Measurements from ENCODE around the gene PRLHR.
A peak's percentile ranks its signal among the peaks of the same experiment; 100 is the strongest.
"Not testable (repeated sequence)": the region's sequence is repeated elsewhere in the genome, so short reads cannot be mapped to it uniquely, and the experiment has no call there.

The PRLHR gene

DNA sequence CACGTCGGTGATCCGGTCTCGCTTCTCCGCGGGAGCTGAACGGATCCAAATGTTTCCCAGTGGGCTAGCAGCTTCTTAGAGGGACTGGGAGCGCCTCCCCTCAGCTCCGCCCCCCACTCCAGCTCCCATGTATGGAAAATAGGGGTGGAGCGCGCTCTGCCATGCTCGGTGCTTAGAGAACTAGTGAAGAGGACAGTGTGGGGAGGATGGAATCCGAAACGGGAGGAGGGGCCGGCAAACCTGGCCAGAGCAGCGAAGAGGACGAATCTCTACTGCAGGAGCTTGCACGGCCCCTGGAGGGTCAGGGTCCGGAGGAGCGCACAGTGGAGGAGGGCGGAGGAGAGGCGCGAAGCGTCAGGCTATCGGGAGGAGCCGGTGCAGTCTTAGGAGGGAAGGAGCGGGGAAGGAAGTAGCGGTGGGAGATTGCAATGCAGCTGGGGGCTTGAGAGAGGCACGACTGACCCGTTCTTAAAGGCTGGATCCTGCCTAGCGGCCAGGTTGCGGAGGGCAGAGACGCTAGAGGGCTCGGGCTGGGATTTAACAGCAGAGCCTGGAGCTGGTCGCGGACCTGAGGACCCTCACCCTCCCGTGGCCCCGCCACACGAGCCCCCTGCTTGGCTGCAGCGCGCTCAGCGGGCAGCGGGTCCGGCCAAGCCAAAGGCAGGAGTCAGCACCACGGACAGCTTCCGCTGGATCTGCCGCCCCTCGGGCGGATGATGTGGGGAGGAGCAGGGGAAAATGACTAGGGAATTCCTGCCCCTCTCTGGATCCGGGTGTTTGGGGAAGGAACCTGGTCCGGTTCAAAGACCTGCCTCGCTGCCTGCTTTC is at the start of gene PRLHR:
Gene PRLHR (minus strand): TSS at position 51 of the 828 bp plus-strand sequence. CDS start 404 bp downstream, outside the sequence.
- DNase-seq: peak; percentile 55

DNA sequence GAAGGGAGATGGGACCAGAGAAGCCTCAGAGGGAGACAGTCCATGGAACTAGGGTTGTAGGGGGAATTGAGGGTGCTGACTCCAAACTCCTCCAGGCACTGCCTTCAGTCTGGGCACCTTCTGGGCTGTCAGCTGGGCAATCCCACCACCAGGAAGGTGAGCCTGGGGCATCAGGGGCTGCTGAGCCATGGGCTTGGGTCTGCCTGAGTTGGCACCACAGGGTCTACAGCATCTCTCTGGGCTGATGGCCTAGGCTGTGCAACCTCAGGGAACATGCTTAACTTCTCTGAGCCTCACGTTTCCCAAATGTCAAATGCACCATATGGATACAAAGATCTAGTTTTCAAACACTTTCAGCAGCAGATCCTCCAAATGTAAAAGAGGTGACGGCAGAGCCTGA is 46.8 kb upstream of the PRLHR start:
- no peak for DNase-seq

DNA sequence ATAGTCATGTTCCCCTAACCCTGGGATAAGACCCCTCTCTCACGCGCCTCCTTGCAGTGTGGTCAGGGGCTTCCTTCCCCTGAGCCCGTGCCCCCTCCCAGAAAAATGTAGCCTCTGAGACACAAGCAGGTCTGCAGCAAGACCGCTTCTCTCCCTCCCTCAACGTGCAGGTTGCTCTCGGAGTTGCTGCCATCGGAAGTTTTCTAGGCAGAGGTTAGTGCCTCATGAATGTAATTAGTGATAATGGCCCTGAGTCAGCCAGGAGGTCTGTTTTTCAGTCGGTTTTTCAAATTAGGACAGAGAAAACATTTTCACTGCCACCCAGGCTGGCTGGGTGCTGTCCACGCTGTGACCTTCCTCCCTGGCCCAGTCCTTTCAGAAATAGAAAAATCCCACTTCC is 43.2 kb upstream of the PRLHR start:
- DNase-seq: no peak

DNA sequence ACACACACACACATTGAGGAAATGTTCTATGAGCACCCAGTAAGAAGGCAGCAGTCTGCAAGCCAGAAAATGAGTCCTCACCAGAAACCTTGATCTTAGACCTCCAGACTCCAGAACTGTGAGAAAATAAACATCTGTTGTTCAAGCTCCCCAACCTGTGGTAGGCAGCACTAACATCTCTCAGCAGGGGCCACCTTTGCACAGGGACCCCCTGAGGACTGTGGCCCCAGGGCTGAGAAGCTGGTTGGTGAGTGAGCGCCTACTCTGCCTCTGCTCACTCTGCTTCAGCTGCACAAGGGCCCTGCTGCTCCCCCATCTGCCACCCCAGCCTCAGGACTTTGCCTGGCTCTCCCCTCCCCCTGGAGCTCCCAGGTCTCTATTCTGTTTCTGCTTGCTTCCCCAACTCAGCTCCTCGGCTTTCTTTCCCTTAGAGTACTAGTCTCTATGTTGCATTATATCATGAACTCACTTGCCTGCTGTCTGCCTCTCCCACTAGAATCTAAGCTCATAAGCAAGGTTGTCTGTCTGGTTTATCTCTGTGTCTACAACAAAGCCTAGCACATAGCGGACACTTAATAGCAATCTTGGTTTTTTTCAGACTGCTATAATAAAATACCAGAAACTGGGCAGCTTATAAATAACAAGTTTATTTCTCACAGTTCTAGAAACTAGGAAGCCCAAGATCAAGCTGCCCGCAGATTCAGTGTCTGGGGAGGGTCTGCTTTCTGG is 40.4 kb upstream of the PRLHR start:
- no peak for DNase-seq

DNA sequence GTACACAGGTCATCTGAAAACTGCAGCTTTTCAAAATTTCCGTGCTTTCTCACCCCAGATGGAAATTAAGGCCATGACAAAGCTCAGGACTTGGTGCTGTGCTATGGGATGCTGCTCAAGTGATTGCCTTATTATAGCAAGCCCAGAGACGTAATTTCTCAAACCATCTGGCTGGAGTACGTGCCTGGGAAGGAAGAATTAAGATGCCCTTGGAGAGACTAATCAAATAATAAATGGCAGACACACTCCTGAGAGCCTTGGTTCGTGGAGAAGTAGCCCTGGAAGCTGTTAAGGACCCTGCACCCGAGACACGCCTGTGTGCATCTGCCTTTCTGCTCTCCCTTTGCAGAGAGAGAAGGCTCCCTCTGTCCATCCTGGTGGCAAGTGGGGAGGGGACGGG is 38.3 kb upstream of the PRLHR start:
- DNase-seq: no peak

DNA sequence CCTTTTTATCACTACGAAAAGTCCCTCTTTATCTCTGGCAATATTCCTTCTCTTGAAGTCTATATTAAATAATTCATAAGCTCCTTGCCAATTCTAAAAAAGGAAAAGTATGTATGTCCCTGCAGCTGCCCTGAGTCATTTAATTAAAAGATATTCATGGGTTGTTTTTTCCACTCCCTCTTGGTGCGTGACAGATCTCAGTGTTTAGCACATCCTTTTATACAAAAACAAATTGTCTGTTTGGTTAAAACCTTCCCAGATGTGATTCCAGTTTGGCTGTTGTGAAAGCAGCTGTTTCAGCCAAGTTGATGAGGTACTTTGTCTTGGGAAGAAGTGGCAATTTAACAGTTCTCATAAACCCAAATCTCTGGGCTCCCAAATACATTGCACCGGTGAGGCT is 33.8 kb upstream of the PRLHR start:
- no peak for DNase-seq

DNA sequence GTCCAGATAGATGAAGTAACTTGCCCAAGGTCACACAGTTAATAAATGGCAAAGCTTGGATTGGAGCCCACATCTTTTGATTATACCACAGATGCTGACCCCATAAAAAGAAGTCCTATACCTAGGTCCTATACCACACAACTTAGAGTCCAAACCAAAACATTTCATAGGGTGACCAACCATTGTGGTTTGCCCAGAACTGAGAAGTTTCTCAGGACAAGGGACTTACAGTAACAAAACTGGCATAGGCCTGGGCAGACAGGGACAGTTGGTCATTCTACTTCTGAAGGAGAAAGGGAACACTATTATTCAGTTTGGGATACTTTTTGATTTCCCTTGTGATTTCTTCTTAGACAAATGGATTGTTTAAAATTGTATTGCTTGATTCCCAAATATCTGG is 32.9 kb upstream of the PRLHR start:
- no peak for DNase-seq

DNA sequence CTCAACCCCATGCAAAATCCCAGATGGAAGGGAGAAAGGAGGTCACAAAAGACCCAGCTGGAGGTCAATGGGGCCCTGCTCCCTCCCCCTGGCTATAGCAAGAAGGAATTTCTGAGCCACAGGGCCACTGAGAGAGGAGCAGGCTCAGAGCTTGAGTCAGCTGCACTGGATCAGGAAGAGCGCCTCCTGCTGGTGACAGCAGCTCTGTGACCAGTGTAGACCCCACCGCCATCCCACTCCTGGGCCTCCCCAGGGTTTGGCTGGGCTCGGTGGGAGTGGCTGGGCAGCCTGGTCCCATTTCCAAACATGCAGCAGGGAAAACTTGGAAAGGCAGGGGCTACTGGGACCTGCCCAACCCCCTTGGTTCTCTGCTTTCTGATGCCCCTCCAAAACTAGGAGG is 31.5 kb upstream of the PRLHR start:
- DNase-seq: no peak

DNA sequence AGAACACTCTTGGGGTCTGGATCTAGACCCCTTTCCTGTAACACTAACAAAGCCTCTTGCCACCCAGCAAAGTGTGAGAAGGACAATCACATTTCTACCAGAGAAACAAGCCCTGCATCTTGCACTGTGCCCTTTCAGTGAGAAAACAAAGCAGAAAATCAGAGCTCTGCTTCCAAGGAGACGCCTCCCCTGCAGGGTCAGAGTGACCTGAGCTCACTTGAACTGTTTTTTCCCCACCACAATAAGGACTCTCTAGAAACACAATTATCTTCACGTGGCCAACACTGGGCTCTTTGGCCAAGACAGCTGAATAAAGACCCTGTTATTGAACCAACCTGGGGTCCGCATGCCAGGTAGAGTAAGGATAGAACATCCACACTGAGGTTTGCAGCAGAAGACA is 30.1 kb upstream of the PRLHR start:
- no peak for DNase-seq

DNA sequence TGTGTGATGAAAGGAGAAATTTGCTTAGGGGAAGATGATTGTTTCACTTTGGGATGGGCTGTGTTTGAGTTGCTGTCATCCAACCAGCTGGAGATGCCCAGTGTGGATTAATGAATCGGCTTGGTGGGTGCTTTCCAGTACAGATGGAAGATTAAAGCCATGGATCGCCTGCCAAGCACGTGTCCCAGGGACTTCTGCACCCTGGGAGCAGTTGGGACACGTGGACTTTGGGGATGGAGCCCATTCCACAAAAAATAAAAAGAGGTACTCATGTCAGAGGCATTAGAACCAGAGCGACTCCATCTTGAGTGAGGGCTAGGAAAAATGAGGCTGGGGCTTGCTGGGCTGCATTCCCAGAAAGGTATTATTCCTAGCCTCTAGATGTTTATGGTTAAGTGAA is 29.3 kb upstream of the PRLHR start:
- DNase-seq: no peak

DNA sequence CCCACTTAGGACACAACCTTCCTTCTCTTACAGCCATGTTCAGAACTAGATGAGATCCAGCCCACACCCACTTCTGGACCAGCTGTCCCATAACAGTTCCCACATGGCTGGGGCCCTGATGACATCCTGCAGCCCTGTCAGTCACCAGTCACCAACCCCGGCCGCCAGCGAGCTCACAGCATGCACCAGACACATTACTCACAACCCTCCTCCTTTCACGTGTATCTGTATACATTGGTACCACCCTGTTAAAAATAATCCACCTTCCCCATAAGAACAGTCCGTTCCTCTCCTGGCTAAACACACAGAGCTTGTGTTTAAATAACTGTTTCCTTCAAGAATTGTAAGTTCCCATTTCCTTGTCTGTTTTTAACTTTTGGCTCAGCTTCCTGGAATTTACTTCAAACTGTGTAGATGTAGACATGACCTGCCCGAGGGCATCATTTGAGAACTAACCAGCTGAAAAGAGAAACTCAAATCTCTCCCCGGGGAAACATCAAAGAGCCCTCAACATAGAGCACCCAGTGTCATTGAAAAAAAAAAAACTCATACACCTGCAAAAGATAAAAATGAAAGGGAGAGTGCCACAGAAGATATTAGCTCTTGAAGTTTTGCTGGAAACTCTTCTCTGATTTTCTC is 26.0 kb upstream of the PRLHR start:
- no peak for DNase-seq

DNA sequence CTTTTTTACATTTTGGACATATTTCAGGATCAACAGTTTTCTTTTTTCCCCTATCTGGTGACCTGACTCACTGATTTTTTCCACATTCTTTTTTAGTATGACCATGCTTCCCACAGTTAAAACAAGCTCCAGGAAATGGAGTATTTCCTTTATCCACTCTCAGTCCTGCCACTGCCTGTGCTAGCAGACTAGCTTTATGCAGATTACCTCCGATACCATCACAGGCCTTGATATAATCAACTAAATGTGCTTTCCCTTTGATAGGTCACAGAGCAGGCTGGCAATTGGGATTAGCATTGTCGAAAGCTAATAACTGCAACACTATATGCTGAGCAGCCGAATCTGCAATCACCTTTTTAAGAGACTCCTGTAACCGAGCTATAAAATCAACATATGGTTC is 18.4 kb upstream of the PRLHR start:
- not testable (repeated sequence) for DNase-seq

DNA sequence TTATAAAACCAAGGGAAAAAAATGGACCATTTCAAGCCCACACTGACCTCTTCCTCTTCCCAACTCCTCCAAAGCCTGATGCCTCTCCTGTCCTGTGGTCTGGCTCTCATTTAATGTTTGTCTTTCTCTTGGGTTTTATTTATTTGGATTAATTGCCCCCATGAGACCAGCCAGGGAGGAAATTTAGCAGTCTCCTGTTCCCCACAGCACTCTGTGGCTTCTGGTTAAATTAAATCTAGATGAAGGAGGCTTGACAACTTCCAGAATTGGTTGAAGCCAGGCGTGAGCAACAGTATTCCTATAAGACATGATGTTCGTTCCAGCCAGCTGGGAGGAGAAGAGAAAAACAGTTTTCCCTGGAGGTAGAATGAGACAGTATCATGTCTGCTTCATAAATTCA is 15.1 kb upstream of the PRLHR start:
- no peak for DNase-seq

DNA sequence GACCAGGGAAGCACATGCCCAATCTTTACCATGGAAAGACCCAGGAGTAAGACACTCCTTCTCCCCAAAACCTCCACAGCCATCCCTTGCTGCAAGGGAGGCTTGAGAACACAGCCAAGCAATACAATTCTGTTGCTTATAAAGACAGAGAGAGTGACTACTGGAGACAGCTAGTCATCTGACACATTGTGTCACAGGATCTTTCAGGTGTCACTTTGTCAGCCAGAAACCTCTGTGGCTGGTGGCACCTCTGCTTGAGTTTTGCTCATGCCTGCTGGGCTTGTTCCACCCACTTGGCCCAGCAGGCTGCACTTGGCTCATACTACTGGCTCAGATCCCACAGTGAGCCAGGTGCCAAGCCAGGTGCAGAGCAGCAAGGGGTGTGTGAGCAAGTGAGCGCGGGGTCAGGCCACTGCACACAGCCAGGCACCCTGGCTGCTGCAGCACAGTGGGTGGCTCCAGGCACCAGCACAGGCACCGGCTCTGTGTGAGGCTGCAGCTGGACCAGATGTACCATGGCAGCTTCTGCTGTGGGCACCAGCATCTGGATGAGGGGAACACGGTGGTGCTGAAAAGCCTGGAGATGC is 12.4 kb upstream of the PRLHR start:
- DNase-seq: no peak

DNA sequence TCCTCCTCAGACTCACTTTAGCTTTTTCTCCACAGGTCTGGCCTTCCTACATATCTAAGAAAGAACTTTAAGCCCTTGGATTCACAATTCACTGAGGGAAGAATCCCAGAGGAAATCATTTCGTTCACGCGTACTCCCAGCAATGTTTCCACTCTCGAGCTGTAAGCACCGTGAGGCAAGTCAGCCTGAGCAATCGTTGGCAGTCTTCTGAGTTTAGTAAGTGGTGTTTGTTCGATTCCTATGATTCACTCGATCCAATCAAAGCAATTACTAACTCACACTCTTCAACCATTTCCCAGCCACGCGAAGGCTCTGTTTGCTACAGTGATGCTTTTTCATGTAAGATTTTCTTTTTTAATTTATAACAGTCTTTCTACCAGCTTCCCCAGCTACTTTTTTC is 10.2 kb upstream of the PRLHR start:
- DNase-seq: no peak

DNA sequence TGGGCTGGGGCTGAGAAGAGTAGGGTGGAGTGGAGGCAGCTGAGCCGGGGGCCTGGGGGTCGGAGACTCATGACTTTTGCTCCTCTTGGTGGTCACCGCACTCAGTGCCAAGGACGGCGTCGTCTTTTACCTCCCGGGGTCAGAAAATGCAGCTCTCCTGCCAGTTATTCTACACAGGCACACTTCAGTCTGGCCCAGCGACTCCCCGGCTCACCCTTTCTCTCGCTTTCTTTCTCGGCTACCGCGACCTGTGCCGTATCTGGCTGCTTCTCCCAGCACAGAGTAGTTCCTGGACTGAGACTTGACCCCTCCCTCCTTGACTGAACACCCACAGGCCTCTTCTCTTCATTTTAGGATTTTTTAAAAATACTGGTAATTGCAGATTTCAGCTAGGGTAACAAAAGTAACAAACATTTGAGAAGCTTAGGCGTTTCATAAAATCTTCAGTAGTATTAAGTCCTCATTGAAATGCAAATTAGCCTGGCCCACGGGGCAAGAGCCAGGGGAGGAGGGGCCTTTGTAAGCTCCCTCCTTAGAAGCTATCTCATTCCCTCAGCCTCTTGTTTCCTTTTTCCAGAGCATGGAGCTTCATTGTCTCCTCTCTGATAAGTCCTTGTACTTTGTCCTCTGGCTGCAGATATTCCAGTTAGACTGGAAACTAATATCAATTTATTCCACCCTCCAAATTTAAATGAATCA is 1.1 kb upstream of the PRLHR start:
- DNase-seq: no peak

DNA sequence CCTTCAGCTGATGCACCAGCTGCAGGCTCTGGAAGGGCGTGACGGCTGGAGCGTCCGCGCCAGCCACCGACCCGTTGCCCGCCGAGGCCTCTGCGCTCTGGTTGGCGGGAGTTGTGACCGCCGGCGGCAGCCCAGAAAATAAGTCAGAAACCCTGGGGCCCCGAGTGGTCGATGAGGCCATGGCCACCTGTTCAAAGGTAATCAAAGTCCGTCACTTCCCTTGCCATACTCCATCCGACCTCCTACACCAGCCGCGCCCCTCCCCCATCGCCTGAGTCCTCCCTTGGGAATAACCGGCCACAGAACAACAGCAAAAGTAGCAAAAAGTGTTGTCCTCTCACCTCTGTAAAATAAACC is 406 bp downstream of the PRLHR start:
- no peak for DNase-seq

DNA sequence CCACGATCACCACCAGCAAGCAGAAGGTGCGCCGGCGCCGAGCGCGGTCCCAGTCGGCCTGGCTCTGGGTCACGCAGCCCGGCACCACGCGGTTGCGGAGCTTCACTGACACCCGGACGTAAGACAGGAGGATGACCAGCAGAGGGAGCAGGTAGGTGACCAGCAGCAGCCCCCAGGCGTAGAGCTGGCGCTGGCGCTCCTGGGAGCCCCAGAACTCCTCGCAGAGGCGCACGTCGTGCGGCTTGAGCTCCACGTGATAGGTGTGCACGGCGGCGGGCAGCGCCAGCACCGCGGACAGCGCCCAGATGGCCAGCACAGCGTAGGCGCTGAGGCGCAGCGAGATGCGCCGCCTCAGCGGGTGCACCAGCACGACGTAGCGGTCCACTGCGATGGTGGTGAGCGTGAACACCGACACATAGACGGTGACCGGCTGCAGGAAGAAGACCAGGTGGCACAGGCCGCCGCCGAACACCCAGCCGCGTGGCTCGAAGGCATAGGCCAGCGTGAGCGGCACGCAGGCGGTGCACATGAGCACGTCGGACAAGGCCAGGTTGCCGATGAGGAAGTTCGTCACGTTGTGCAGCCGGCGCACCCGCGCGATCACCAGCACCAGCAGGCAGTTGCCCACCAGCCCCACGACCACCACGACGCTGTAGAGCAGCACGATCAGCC is 920 bp downstream of the PRLHR start:
- DNase-seq: peak; percentile 67

DNA sequence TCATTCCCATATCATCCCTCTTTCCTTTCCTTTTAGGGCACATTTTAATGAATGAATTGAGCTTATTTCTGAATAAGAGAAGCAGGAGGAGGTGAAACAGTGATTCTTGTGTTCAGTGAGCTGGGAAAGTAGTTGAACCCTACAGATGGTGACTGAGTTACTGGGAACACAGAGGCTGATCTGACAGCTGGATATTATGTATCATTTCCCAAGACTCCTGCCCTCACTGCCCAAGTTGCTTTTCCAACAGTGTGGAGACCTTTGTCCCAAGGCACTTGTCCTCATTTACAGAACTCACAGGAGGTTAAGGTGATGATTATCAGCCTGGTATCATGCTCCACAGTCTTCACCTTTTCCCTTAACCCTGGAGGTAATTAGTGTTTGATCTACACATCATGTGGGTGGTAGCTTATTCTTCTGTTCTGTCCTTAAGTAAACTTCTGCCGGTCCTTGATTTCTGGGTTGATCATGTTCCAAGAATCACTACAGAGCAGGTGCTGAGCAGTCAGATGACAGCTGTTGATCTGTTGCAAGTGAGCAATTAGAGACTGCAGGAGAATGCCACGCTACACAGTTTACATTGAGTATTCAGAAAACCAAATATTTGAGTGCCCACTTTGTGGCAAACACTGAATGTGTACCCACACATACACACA is 2.6 kb downstream of the PRLHR start:
- no peak for DNase-seq

DNA sequence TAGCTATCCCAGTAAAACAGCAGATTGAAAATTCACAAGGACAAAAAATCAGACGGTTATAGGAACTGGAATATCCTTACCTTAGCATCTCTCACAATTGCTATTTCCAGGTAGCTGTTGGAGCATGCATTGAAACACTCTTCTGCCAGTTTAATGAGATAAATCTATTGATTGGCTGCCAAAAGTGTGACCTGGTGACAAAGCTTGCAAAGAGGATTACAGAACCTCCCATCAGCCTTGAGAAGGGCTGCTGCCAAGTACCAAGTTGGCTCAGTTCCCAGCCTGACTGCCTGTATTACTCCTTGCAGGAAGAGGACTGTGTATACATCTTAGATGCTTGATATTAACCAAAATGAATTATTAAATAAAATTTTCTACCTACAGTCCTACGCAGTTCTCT is 5.1 kb downstream of the PRLHR start:
- no peak for DNase-seq

DNA sequence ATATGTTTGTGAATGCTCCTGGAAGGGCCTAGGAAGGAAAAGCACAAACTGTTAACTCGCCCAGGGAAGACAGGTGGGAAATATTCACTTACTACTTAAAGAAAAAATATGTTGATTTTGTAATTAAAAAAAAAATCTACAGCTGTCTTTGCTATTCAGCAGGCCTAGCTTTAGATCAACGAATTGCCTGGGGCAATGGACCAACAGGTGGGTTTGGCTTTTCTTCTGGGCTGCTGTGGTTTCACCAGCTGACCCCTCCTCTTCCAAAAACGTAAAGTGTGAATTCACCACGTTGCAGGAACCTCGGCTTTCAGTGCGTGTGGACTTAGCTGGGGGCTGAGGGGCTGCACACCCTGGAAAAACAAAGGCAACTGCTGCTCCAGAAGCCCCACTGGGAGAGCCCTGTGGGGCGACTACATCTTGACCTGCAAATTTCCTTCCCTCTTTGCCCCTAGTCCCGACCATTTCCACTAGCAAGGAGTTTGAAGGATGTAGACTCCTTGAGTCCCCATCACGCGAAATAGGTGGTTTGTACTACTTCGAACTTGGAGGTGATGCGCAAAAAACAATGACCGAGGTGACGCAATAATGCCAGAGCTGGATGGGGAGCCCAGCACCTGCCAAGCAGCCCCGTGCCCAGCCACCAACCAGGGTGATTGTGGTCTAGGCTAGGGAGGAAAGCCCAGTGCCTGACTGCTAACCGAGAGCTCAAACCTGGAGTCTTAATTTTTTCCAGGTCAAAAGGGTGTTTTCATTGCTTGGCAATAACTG is 7.4 kb downstream of the PRLHR start:
- DNase-seq: no peak
